K562 (cell line): ENCODE results near the gene CDCP2. TPM values are rescaled to one million over a fixed set of nuclear protein-coding genes. Genes with fewer than 3 reads are reported as not detected.

Experiments
- ATAC-seq: fragments of 200-7000 bp; cut with Tn5 transposase; 3 replicates; pipeline ENCODE4 v1.9.1; 2020; ENCODE audit warnings: moderate library complexity
- BruUV-seq: library from RNA; stranded (reverse); fragments of 400-500 nt; replicated peaks from 2 replicates; lab custom pipeline; 2021; lab: Mats Ljungman, UMichigan
- CTCF ChIA-PET: fragments of 300-600 bp; formaldehyde crosslinking; extraction: SDS; loops from one replicate; lab custom pipeline; 2021; ENCODE audit warnings: low intra/inter-chr PET ratio; lab: Yijun Ruan, JAX
- POLR2A ChIA-PET: fragments of 300-600, 350-650 bp; sonication (Branson Sonifier 250); formaldehyde crosslinking; extraction: SDS; loops from one replicate; lab custom pipeline; 2021; ENCODE audit warnings: antibody characterized with exemption, inconsistent platforms; lab: Yijun Ruan, JAX
- DNase-seq, 4 experiments: peaks; one replicate each; pipeline versions ENCODE4 v3.0.0 to v3.0.0-alpha.2; 2011 to 2018; ENCODE audit warnings: low spot score in 3 of 4, mixed read lengths in 3 of 4; ENCODE audit errors: extremely low read depth in 1 of 4
- FAIRE-seq: peaks from 2 replicates; lab custom pipeline; 2011; peaks lifted over from hg19 to GRCh38; lab: Jason Lieb, UNC
- H2AFZ ChIP-seq: 2 replicates; pipeline ENCODE4 v1.6.0; 2011; ENCODE audit warnings: low read depth, low read length, control low read depth, inconsistent platforms
- H3K27ac ChIP-seq: fragments of 200-600 bp; 3 replicates; pipeline ENCODE4 v1.8.0; 2011; ENCODE audit warnings: low read depth, mild to moderate bottlenecking, control low read depth, inconsistent platforms, low read length, moderate library complexity, mixed read lengths; ENCODE audit errors: extremely low read depth
- H3K27me3 ChIP-seq, 2 experiments: fragments of 300-600 bp in 1 of 2; 2 replicates in 1 of 2; 3 replicates in 1 of 2; pipeline versions ENCODE4 v1.6.0 to v1.8.0; 2011; ENCODE audit warnings: inconsistent platforms in 2 of 2, low read length in 2 of 2, mild to moderate bottlenecking in 1 of 2, mixed read lengths in 1 of 2, moderate library complexity in 1 of 2; ENCODE audit not compliant: control insufficient read depth in 2 of 2, insufficient read depth in 2 of 2
- H3K36me3 ChIP-seq: fragments of 300-600 bp; 3 replicates; pipeline ENCODE4 v1.8.0; 2011; ENCODE audit warnings: mild to moderate bottlenecking, low read length, inconsistent platforms; ENCODE audit not compliant: control insufficient read depth, insufficient read depth
- H3K4me1 ChIP-seq, 2 experiments: fragments of 200-600 bp in 1 of 2; replicated peaks in 1 of 2; 2 replicates in 1 of 2; 3 replicates in 1 of 2; pipeline versions ENCODE4 v1.5.1 to v1.8.0; 2011; ENCODE audit warnings: inconsistent platforms in 2 of 2, low read length in 2 of 2, mild to moderate bottlenecking in 1 of 2, mixed read lengths in 1 of 2, moderate library complexity in 1 of 2; ENCODE audit not compliant: control insufficient read depth in 2 of 2, insufficient read depth in 2 of 2
- H3K4me2 ChIP-seq: 2 replicates; pipeline ENCODE4 v1.6.1; 2011; ENCODE audit warnings: low read length, control low read depth, inconsistent platforms, mixed read lengths; ENCODE audit not compliant: insufficient read depth
- H3K4me3 ChIP-seq: fragments of 200-600 bp; sonication (generic), shearing (Covaris generic); 2 replicates; pipeline ENCODE4 v1.5.1; 2016; ENCODE audit warnings: control low read depth, inconsistent platforms
- H3K79me2 ChIP-seq: fragments of 200-600 bp; 3 replicates; pipeline ENCODE4 v1.8.0; 2011; ENCODE audit warnings: low read length, inconsistent platforms; ENCODE audit not compliant: control insufficient read depth, insufficient read depth
- H3K9ac ChIP-seq, 2 experiments: 2 replicates each; pipeline versions ENCODE4 v1.6.0 to v1.6.1; 2011; ENCODE audit warnings: low read depth in 2 of 2, low read length in 2 of 2, control low read depth in 1 of 2, inconsistent platforms in 1 of 2, mild to moderate bottlenecking in 1 of 2, mixed read lengths in 1 of 2; ENCODE audit not compliant: insufficient read depth in 1 of 2
- H3K9me1 ChIP-seq: one replicate; pipeline ENCODE4 v1.6.0; 2011; ENCODE audit warnings: inconsistent platforms, mild to moderate bottlenecking, low read length, moderate library complexity; ENCODE audit not compliant: control insufficient read depth, insufficient read depth
- H3K9me3 ChIP-seq: replicated peaks from 2 replicates; pipeline ENCODE4 v1.5.1; 2011; ENCODE audit warnings: low read depth, low read length, inconsistent platforms; ENCODE audit not compliant: control insufficient read depth, insufficient read depth
- H4K20me1 ChIP-seq: replicated peaks from 2 replicates; pipeline ENCODE4 v1.6.1; 2011; ENCODE audit warnings: low read length, inconsistent platforms, mixed read lengths; ENCODE audit not compliant: control insufficient read depth, insufficient read depth
- BHLHE40 ChIP-seq: IDR thresholded peaks from 2 replicates; pipeline ENCODE4 v1.6.1; 2011; ENCODE audit warnings: low read length, improper control_type of control experiment
- KDM2B ChIP-seq: fragments of 250-450 bp; sonication (Bioruptor Pico); IDR thresholded peaks from 2 replicates; pipeline ENCODE4 v1.8.0; 2021; ENCODE audit warnings: mild to moderate bottlenecking, moderate library complexity
- MCM3 ChIP-seq: fragments of 450-650 bp; IDR thresholded peaks from 2 replicates; pipeline ENCODE4 v1.6.1; 2016
- NFXL1 ChIP-seq: fragments of 450-650 bp; formaldehyde crosslinking; IDR thresholded peaks from 2 replicates; pipeline ENCODE4 v1.4.0; 2021; ENCODE audit warnings: mild to moderate bottlenecking
- YY1 ChIP-seq, 3 experiments: IDR thresholded peaks; 2 replicates each; pipeline ENCODE4 v1.6.1; 2011; ENCODE audit warnings: low read length in 2 of 3, mild to moderate bottlenecking in 2 of 3, moderate library complexity in 2 of 3, borderline replicate concordance in 1 of 3, control low read depth in 1 of 3, low read depth in 1 of 3; ENCODE audit not compliant: insufficient read depth in 3 of 3, insufficient replicate concordance in 2 of 3, control insufficient read depth in 1 of 3, insufficient read length in 1 of 3; ENCODE audit errors: extremely low read depth in 1 of 3
- ZNF143 ChIP-seq: sonication (generic); formaldehyde crosslinking; IDR thresholded peaks from 2 replicates; pipeline ENCODE4 v1.9.0; 2022; ENCODE audit warnings: mild to moderate bottlenecking, missing genetic modification reagents
- WGBS: fragments of 100-300 bp; shearing (Covaris generic); methylation state at CpG from one replicate; pipeline ENCODE4 v1.1.6; 2016; ENCODE audit warnings: low coverage, mixed read lengths; ENCODE audit not compliant: insufficient coverage; ENCODE audit errors: missing lambda C conversion rate; 5-methylcytosine and 5-hydroxymethylcytosine counted together
- in situ Hi-C: fragments of 300-500 bp; cut with MboI; formaldehyde crosslinking; loops from 4 replicates; pipeline ENCODE4 v1.15.0; 2018; ENCODE audit warnings: inconsistent platforms, mixed read lengths
- intact Hi-C: fragments of 100-400 bp; cut with micrococcal nuclease; formaldehyde crosslinking; loops from 2 replicates; pipeline ENCODE4 v1.14.2; 2022
- polyA plus RNA-seq, 8 experiments: library from polyadenylated mRNA; depleted of rRNA in 4 of 8; stranded (reverse) in 5 of 8; unstranded in 3 of 8; fragments of >200 nt; fragmentation: Nextera tagmentation in 2 of 8; fragmentation: Illumina TruSeq in 1 of 8; extraction: Ambion mirVana in 2 of 8; extraction: Trizol in 1 of 8; gene quantifications; 2 replicates each; pipeline versions ENCODE4 v1.2.1 to v1.2.3, GENCODE V29; 2011 to 2014; ENCODE audit warnings: inconsistent platforms in 1 of 8, missing spikeins in 1 of 8
- total RNA-seq, 7 experiments: library from RNA; depleted of rRNA in 6 of 7; stranded (reverse); fragments of >200 nt in 6 of 7; fragmentation: Illumina TruSeq in 2 of 7; extraction: Trizol in 2 of 7; gene quantifications; 2 replicates each; pipeline versions ENCODE4 v1.2.1 to v1.2.3, GENCODE V29; 2011 to 2021; ENCODE audit warnings: low replicate concordance in 1 of 7

The CDCP2 gene
- total and polyA plus RNA-seq, 9 of the 15 experiments (the other 6 are each of a cell fraction or from before 2014, with no cell fraction given), result not detected

DNA sequence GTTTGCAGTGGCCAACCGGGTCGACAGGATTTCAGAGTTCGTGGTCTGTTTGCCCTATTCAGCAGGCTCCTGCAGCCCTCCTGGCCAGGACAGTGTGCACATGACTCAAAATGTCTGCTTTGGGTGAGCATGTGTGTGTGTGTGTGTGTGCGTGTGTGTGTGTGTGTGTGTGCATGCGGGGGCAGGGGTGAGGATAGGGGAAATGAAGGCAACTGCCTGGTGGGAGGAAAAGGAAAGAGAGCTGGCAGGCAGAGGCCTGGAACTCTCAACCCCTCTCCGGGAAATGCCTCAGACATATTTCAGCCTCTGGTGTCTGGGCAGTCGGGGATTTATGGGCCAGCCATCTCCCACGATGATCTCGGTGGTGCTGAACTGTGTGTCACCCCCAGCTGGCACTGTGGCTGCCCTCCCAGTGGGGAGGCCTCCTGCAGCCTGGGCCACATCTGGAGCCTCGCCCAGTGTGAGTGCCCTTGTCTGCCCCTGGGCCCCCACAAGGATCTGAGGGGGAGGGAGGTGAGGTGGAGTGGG is 15.2 kb downstream of the CDCP2 start:
- peaks cover 5% of the 10 kb centered on the region; the same call in 1 of the 2 replicates for H4K20me1 ChIP-seq
- 24% methylated on average over 8 of the region's 10 CpGs for WGBS
- ATAC-seq, result 0 out of 3 replicates have a peak, but pooled peaks have one; percentile 11
- in situ Hi-C loops, result no loop called here
- H3K4me2 ChIP-seq, result no peak overlapping the region
- CTCF ChIA-PET, result no interaction called here
- H3K27ac ChIP-seq, result no peak overlapping the region
- peaks cover 3 to 16% of the 10 kb centered on the region in 2 experiments; a peak in 4 of 5 replicates for H3K4me1 ChIP-seq
- H3K4me3 ChIP-seq, result no peak overlapping the region
- H3K27me3 ChIP-seq, result peaks cover 10 to 19% of the 10 kb centered on the region in 2 experiments; a peak in 3 of 5 replicates
- peak overlapping the region; percentile 30 for H2AFZ ChIP-seq
- FAIRE-seq, result no peak
- no peaks in the 10 kb centered on the region for H3K9me3 ChIP-seq
- no peaks in the 10 kb centered on the region for H3K79me2 ChIP-seq
- H3K36me3 ChIP-seq, result no peaks in the 10 kb centered on the region
- H3K9me1 ChIP-seq, result no peaks in the 10 kb centered on the region
- TF ChIP-seq ZNF143 (CRISPR knock-in tag) (0 out of 2 replicates have a peak, but pooled peaks have one; percentile 7), YY1 (IDR thresholded peaks at IDR 0.05; ENCODE audit: borderline replicate concordance in 1 of 3, control insufficient read depth in 1 of 3, extremely low read depth in 1 of 3, insufficient read depth in 3 of 3, insufficient read length in 1 of 3, insufficient replicate concordance in 2 of 3, low read depth in 1 of 3, low read length in 2 of 3) (peak in 1 of 3 experiments; percentile 45), MCM3 (peak; percentile 86), NFXL1 (CRISPR knock-in tag) (no peak), BHLHE40 (peak; percentile 24; the same call in 1 of the 2 replicates), KDM2B (CRISPR knock-in tag) (no peak)
- TF ChIP-seq, all 486 proteins: peak for 4
- BruUV-seq, result no TSS peak
- POLR2A ChIA-PET, result interaction anchor here (0.9 to 3.1 kb wide), 4 partner anchors 16 to 27 kb away, joined by 4 to 11 read pairs (median 6); no protein-coding TSS in a partner anchor
- intact Hi-C loops, result no loop called here
- no peak overlapping the region for H3K9ac ChIP-seq
- no peak for DNase-seq
